Keratinocyte (primary cell): Measurements from ENCODE around the gene PPM1A. TPM values are rescaled to one million over a fixed set of nuclear protein-coding genes. Genes with fewer than 3 reads are reported as not detected.
"Not testable (repeated sequence)": the region's sequence is repeated elsewhere in the genome, so short reads cannot be mapped to it uniquely, and the experiment has no call there.

ENCODE experiments used
- DNase-seq: peaks from one replicate; pipeline ENCODE4 v3.0.0-alpha.2; 2011; ENCODE audit warnings: low read depth, missing footprints, low spot score
- FAIRE-seq: peaks from 2 replicates; lab custom pipeline; 2011; peaks lifted over from hg19 to GRCh38; lab: Jason Lieb, UNC
- H2AFZ ChIP-seq: 2 replicates; pipeline ENCODE4 v1.6.0; 2012; ENCODE audit warnings: low read length, control low read depth, inconsistent platforms; ENCODE audit not compliant: control insufficient read depth
- H3K27ac ChIP-seq: 2 replicates; pipeline ENCODE4 v1.5.1; 2011; ENCODE audit warnings: low read length; ENCODE audit not compliant: control insufficient read depth, insufficient read depth
- H3K27me3 ChIP-seq: 3 replicates; pipeline ENCODE4 v1.6.0; 2011; ENCODE audit warnings: low read length; ENCODE audit not compliant: control insufficient read depth, insufficient read depth; ENCODE audit errors: extremely low read depth
- H3K36me3 ChIP-seq, 2 experiments: 2 replicates in 1 of 2; 3 replicates in 1 of 2; pipeline ENCODE4 v1.5.1; 2011; ENCODE audit warnings: low read length in 2 of 2, mild to moderate bottlenecking in 1 of 2; ENCODE audit not compliant: control insufficient read depth in 2 of 2, insufficient read depth in 2 of 2; ENCODE audit errors: extremely low read depth in 1 of 2
- H3K4me1 ChIP-seq: 3 replicates; pipeline ENCODE4 v1.5.1; 2011; ENCODE audit warnings: low read length; ENCODE audit not compliant: control insufficient read depth, insufficient read depth; ENCODE audit errors: extremely low read depth
- H3K4me2 ChIP-seq: 3 replicates; pipeline ENCODE4 v1.6.0; 2011; ENCODE audit warnings: low read depth, low read length; ENCODE audit not compliant: control insufficient read depth, insufficient read depth; ENCODE audit errors: extremely low read depth
- H3K4me3 ChIP-seq, 3 experiments: fragments of 200-600 bp in 1 of 3; sonication (generic) in 1 of 3; 2 replicates in 2 of 3; 3 replicates in 1 of 3; pipeline ENCODE4 v1.5.1; 2011 to 2016; ENCODE audit warnings: low read length in 3 of 3, mild to moderate bottlenecking in 3 of 3, control low read depth in 2 of 3, inconsistent platforms in 1 of 3, low read depth in 1 of 3, mixed read lengths in 1 of 3, mixed run types in 1 of 3, moderate library complexity in 1 of 3; ENCODE audit not compliant: control insufficient read depth in 2 of 3, insufficient read depth in 2 of 3; ENCODE audit errors: extremely low read depth in 1 of 3
- H3K79me2 ChIP-seq: 2 replicates; pipeline ENCODE4 v1.6.0; 2012; ENCODE audit warnings: low read length; ENCODE audit not compliant: control insufficient read depth, insufficient read depth
- H3K9ac ChIP-seq: 3 replicates; pipeline ENCODE4 v1.6.0; 2011; ENCODE audit warnings: low read length; ENCODE audit not compliant: control insufficient read depth, insufficient read depth; ENCODE audit errors: extremely low read depth
- H3K9me1 ChIP-seq: 3 replicates; pipeline ENCODE4 v1.6.0; 2011; ENCODE audit warnings: low read length; ENCODE audit not compliant: control insufficient read depth, insufficient read depth; ENCODE audit errors: extremely low read depth
- H3K9me3 ChIP-seq: 2 replicates; pipeline ENCODE4 v1.5.1; 2012; ENCODE audit warnings: low read depth, low read length; ENCODE audit not compliant: control insufficient read depth
- H4K20me1 ChIP-seq: 3 replicates; pipeline ENCODE4 v1.6.0; 2011; ENCODE audit warnings: low read length; ENCODE audit not compliant: control insufficient read depth, insufficient read depth; ENCODE audit errors: extremely low read depth
- CTCF ChIP-seq, 3 experiments: IDR thresholded peaks in 1 of 3; conservative IDR thresholded peaks in 1 of 3; optimal IDR thresholded peaks in 1 of 3; 2 replicates in 2 of 3; 3 replicates in 1 of 3; pipeline versions ENCODE3 to v1.5.1; 2011; ENCODE audit warnings: low read length in 3 of 3, mild to moderate bottlenecking in 3 of 3, moderate library complexity in 2 of 3, control low read depth in 1 of 3, inconsistent platforms in 1 of 3; ENCODE audit not compliant: insufficient read depth in 2 of 3; ENCODE audit errors: extremely low read depth in 1 of 3
- EZH2 ChIP-seq: IDR thresholded peaks from one replicate; pipeline ENCODE4 v1.6.1; 2012; ENCODE audit warnings: inconsistent platforms, mild to moderate bottlenecking, low read length, moderate library complexity
- dilution Hi-C: fragments of 300-500 bp; cut with MboI; formaldehyde crosslinking; loops from one replicate; pipeline ENCODE4 v1.7.0; 2020; ENCODE audit warnings: low sequenced_read_pairs; ENCODE audit not compliant: extremely low pct_ligation_motif_present
- polyA plus RNA-seq, 5 experiments: library from polyadenylated mRNA; depleted of rRNA in 3 of 5; stranded (reverse) in 3 of 5; stranded (forward) in 1 of 5; unstranded in 1 of 5; fragments of >200 nt; gene quantifications; 1 replicate in 1 of 5; 2 replicates in 3 of 5; 3 replicates in 1 of 5; pipeline versions ENCODE4 v1.2.1 to v1.2.3, GENCODE V29; 2011 to 2012; ENCODE audit warnings: missing spikeins in 2 of 5, low read depth in 1 of 5, low replicate concordance in 1 of 5

Gene PPM1A
- polyA plus RNA-seq, 1 donor (not counting 4 experiments of a cell fraction or from before 2014, with no cell fraction given): 44.5 TPM

DNA sequence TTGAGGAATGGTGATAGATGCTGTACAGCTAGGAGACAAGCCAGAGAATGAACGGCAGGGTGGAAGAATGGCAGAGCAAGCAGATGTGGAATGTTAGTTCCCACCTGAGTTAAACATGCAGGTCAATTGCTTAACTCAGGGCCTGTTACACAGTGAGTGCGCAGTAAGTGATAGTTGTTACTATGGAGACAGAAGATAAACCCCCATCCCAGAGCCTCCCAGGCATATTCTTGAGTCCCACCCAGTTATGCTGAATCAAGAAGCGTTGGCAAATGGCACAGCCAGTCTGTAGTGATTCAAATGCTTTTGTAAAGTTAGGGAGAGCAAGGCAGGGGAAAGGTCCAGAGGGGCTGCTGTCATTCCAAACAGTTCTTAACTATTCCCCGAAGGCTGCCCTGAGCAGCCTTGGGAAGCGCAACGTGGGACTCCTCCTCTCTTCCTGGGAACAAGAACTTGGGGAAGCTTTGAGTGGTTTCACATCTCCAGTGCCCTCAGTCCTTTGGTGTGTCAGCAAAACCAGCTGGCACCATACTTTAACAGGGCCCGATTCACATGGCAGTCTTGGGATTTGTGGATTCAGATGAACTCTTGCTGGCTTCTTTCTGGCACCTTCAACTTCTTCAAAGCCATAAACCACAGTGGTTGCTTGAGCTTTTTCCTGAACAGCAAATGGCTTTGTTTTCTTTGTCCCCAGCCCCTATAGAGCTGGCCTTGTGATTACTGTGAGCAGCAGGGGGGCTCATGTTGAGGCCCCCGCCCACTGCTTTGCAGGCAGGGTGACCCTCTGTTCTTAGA is 66.4 kb downstream of the PPM1A start:
- dilution Hi-C loops: no loop called here
- Histone ChIP-seq H3K4me3 (no peak overlapping the region), H3K4me1 (no peaks in the 10 kb centered on the region), H3K9me1 (no peaks in the 10 kb centered on the region), H3K27me3 (peaks cover 15% of the 10 kb centered on the region), H4K20me1 (no peaks in the 10 kb centered on the region), H3K9me3 (no peaks in the 10 kb centered on the region), H3K36me3 (no peaks in the 10 kb centered on the region), H3K27ac (no peak overlapping the region), H3K79me2 (no peaks in the 10 kb centered on the region), H3K9ac (no peak overlapping the region), H3K4me2 (no peak overlapping the region), H2AFZ (no peak overlapping the region)
- DNase-seq (no peak), FAIRE-seq (no peak)
- TF ChIP-seq EZH2 (no peak), CTCF (optimal IDR thresholded peaks at IDR 0.05 in 1 of 3, IDR thresholded peaks at IDR 0.05 in 1 of 3, conservative IDR thresholded peaks at IDR 0.05 in 1 of 3; ENCODE audit: extremely low read depth in 1 of 3, insufficient read depth in 2 of 3, low read length in 3 of 3) (no peak)

DNA sequence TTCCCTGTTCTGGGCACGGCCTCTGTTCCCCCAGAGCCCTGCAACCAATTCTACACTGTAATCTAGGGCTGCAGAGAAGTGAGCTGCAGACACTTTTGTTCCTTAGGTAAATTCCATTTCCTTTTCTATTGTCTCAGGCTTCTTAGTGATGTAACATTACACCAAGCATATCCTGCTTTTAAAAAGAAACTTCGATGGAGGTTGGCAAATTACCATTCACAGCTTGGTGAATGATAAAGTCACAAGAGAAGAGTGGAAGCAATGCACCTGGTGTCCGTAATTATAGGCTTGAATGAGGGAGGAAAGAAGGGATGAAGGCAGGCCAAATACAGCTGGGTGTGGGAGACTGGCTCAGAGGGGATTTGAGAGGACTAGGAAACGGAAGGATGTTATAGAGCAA is 68.6 kb downstream of the PPM1A start:
- Histone ChIP-seq H2AFZ (no peak overlapping the region), H4K20me1 (no peaks in the 10 kb centered on the region), H3K9me1 (no peaks in the 10 kb centered on the region), H3K9me3 (no peaks in the 10 kb centered on the region), H3K36me3 (no peaks in the 10 kb centered on the region), H3K9ac (no peak overlapping the region), H3K27ac (no peak overlapping the region), H3K4me3 (no peak overlapping the region), H3K4me1 (no peaks in the 10 kb centered on the region), H3K4me2 (no peak overlapping the region), H3K79me2 (no peaks in the 10 kb centered on the region), H3K27me3 (peaks cover 15% of the 10 kb centered on the region)
- DNase-seq: no peak
- no peak for TF ChIP-seq CTCF (optimal IDR thresholded peaks at IDR 0.05 in 1 of 3, IDR thresholded peaks at IDR 0.05 in 1 of 3, conservative IDR thresholded peaks at IDR 0.05 in 1 of 3; ENCODE audit: extremely low read depth in 1 of 3, insufficient read depth in 2 of 3, low read length in 3 of 3)
- TF ChIP-seq EZH2: no peak
- FAIRE-seq: no peak
- dilution Hi-C loops: no loop called here

DNA sequence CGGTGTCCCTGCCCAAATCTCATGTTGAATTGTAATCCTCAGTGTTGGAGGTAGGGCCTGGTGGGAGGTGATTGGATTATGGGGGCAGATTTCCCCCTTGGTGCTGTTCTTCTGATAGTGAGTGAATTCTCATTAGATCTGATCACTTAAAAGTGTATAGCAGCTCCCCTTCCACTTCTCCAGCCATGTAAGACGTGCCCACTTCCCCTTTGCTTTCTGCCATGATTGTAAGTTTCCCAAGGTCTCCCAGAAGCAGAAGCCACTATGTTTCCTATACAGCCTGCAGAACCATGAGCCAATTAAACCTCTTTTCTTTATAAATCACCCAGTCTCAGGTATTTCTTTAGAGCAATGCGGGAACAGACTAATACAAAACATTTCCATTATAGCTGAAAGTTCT is 71.8 kb downstream of the PPM1A start:
- H3K4me1 ChIP-seq, H2AFZ ChIP-seq, H4K20me1 ChIP-seq, H3K4me2 ChIP-seq, H3K27ac ChIP-seq, H3K36me3 ChIP-seq, FAIRE-seq, DNase-seq, H3K9me3 ChIP-seq, dilution Hi-C loops, H3K9ac ChIP-seq, H3K4me3 ChIP-seq, H3K79me2 ChIP-seq, H3K9me1 ChIP-seq: not testable (repeated sequence)
- peaks cover 14% of the 10 kb centered on the region for H3K27me3 ChIP-seq
